PC-3 (cell line): ENCODE data around the gene SIPA1. TPM values are rescaled to one million over a fixed set of nuclear protein-coding genes. Genes with fewer than 3 reads are reported as not detected.
A peak's percentile ranks its signal among the peaks of the same experiment; 100 is the strongest.

Experiments used
- ATAC-seq: fragments of 200-7000 bp; cut with Tn5 transposase; 2 replicates; pipeline ENCODE4 v1.9.1; 2020; ENCODE audit warnings: mild to moderate bottlenecking, moderate library complexity
- BruUV-seq: library from RNA; stranded (reverse); fragments of 400-500 nt; replicated peaks from 2 replicates; lab custom pipeline; 2021; lab: Mats Ljungman, UMichigan
- CTCF ChIA-PET: fragments of 300-600 bp; sonication (Branson Sonifier 250); formaldehyde crosslinking; loops from one replicate; lab custom pipeline; 2022; ENCODE audit warnings: antibody characterized with exemption; lab: Charles Lee
- POLR2A ChIA-PET: fragments of 300-600 bp; sonication (Branson Sonifier 250); formaldehyde crosslinking; loops from one replicate; lab custom pipeline; 2022; ENCODE audit warnings: antibody characterized with exemption; ENCODE audit not compliant: unreplicated experiment; lab: Charles Lee
- DNase-seq: peaks from one replicate; pipeline ENCODE4 v3.0.0-alpha.2; 2015
- H2AFZ ChIP-seq: fragments of 300-600 bp; sonication (generic); 2 replicates; pipeline ENCODE4 v1.6.0; 2016; ENCODE audit warnings: antibody characterized with exemption, low read length
- H3F3A ChIP-seq: fragments of 300-600 bp; sonication (generic); one replicate; pipeline ENCODE4 v1.6.0; 2017; ENCODE audit warnings: antibody characterized with exemption, low read length, control low read depth, mild to moderate bottlenecking; ENCODE audit not compliant: unreplicated experiment
- H3K27ac ChIP-seq: fragments of 300-600 bp; sonication (generic); 2 replicates; pipeline ENCODE4 v1.5.1; 2016; ENCODE audit warnings: mild to moderate bottlenecking, low read length
- H3K27me3 ChIP-seq: fragments of 300-600 bp; sonication (generic); 2 replicates; pipeline ENCODE4 v1.6.1; 2016; ENCODE audit warnings: low read length, mixed read lengths
- H3K36me3 ChIP-seq: fragments of 300-600 bp; sonication (generic); 2 replicates; pipeline ENCODE4 v1.6.1; 2016; ENCODE audit warnings: low read depth, mixed run types, low read length, mixed read lengths
- H3K4me1 ChIP-seq: fragments of 300-600 bp; sonication (generic); 2 replicates; pipeline ENCODE4 v1.5.1; 2016; ENCODE audit warnings: low read length; ENCODE audit not compliant: insufficient read depth
- H3K4me2 ChIP-seq: fragments of 300-600 bp; sonication (generic); 2 replicates; pipeline ENCODE4 v1.6.0; 2016; ENCODE audit warnings: low read length
- H3K4me3 ChIP-seq: fragments of 300-600 bp; sonication (generic); 2 replicates; pipeline ENCODE4 v1.5.1; 2016; ENCODE audit warnings: mild to moderate bottlenecking, low read length, mixed read lengths
- H3K79me2 ChIP-seq: fragments of 300-600 bp; sonication (generic); 2 replicates; pipeline ENCODE4 v1.6.1; 2017; ENCODE audit warnings: low read length, mixed read lengths
- H3K9ac ChIP-seq: fragments of 300-600 bp; sonication (generic); 2 replicates; pipeline ENCODE4 v1.6.0; 2016; ENCODE audit warnings: mild to moderate bottlenecking, low read length
- H3K9me2 ChIP-seq: fragments of 300-600 bp; sonication (generic); replicated peaks from 2 replicates; pipeline ENCODE4 v1.6.1; 2016; ENCODE audit warnings: mixed run types, low read length, mixed read lengths
- H3K9me3 ChIP-seq: fragments of 300-600 bp; sonication (generic); 2 replicates; pipeline ENCODE4 v1.6.1; 2016; ENCODE audit warnings: low read length, mixed read lengths
- H4K20me1 ChIP-seq: fragments of 300-600 bp; sonication (generic); 2 replicates; pipeline ENCODE4 v1.6.1; 2016; ENCODE audit warnings: low read length, mixed read lengths
- EZH2 ChIP-seq: fragments of 300-600 bp; sonication (generic); IDR thresholded peaks from one replicate; pipeline ENCODE4 v1.6.1; 2017; ENCODE audit warnings: antibody characterized with exemption, mild to moderate bottlenecking, low read length; ENCODE audit not compliant: unreplicated experiment
- EZH2phosphoT487 ChIP-seq: fragments of 300-600 bp; sonication (generic); IDR thresholded peaks from 2 replicates; pipeline ENCODE4 v1.6.1; 2018; ENCODE audit warnings: mild to moderate bottlenecking, antibody characterized with exemption, low read length, borderline replicate concordance
- intact Hi-C: fragments of 100-400 bp; cut with micrococcal nuclease; formaldehyde crosslinking; loops from 2 replicates; pipeline ENCODE4 v1.9.0; 2023
- total RNA-seq: library from RNA; depleted of rRNA; stranded (reverse); fragments of >200 nt; gene quantifications from 2 replicates; pipeline ENCODE4 v1.2.3, GENCODE V29; 2014
- TF ChIP-seq, protein P1 (sequence below): fragments of 300-600 bp; sonication (generic); conservative IDR thresholded peaks from 2 replicates; pipeline ENCODE4 v1.5.1; 2017; ENCODE audit warnings: antibody characterized with exemption, low read depth, mild to moderate bottlenecking, low read length

SIPA1 gene
- total RNA-seq, 1 experiment from 2014 or later, result 113 TPM

DNA sequence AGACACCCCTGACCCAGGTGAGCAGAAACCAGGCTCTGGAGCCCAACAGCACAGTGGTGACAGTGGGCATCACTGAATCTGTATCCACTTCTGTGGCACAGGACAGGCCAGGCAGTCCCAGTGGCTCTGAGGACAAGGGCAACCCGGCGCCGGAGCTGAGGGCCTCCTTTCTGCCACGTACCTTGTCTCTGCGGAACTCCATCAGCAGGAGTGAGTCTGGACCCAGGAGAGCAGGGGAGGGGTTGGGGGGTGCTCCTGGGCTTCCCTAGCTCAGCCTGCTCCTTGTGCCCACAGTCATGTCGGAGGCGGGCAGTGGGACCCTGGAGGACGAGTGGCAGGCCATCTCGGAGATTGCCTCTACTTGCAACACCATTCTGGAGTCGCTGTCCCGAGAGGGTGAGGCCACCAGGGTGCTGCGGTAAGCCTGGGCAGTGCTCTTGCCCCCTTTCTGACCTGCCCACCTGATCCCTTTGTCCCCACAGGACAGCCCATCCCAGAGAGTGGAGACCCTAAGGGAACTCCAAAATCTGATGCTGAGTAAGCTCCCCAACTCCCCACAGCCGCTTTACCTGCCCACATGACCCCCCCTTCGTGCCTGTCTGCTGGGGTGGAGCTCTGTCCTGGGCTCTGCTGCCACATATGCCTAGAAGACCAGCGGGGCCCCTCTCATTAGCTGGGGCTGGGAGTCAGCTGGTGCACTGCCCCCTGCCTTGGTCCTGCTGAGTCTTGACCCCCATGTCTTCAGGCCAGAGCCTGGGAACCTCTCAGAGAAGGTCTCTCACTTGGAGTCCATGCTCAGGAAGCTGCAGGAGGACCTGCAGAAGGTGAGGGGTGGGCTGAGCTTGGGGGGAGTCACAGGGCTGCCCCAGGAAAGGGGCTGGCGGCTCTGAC lies 12.0 kb downstream of the SIPA1 start:
- POLR2A ChIA-PET, result no interaction called here

DNA sequence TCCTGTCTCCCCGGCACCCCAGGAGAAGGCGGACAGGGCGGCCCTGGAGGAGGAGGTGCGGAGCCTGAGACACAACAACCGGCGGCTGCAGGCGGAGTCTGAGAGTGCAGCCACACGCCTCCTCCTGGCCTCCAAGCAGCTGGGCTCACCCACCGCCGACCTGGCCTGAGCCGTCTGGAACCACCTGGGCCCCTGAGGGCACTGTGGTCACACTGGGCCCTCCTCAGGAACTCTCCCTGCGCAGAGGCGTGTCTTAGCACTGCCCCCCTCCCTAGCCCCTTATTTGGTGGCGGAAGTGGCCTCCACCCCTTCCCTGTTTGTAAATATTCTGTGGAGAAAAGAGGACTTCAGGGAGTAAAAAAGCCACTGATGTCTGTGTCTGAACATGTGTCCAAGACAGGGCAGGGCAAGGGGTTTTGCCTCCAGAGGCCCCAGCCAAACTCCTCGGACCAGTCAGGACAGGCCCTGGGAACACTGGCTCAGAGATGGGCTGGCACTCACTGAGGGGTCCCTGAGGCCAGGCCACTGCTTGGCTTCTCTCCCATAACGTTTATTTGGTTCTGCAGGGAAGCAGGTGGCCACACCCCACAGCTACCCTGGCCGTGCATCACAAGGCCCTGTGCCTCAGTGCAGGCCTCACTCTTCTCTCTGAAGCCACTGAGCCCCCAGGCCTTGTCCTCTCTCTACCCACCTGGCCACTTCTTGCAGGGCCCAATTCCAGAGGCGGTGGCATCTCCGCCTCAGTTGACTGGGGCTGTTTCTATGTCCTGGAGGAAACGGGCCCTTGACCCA lies 12.8 kb downstream of the SIPA1 start:
- POLR2A ChIA-PET, result no interaction called here
- Histone ChIP-seq H3F3A (no peaks in the 10 kb centered on the region), H3K4me2 (peak overlapping the region; percentile 77; the same call in 1 of the 2 replicates), H3K4me1 (peaks cover 26% of the 10 kb centered on the region), H2AFZ (no peak overlapping the region), H3K9me3 (no peaks in the 10 kb centered on the region), H4K20me1 (no peaks in the 10 kb centered on the region), H3K27ac (peak overlapping the region; percentile 83), H3K79me2 (no peaks in the 10 kb centered on the region), H3K9ac (no peak overlapping the region), H3K4me3 (no peak overlapping the region), H3K36me3 (peaks cover 5% of the 10 kb centered on the region; the same call in 1 of the 2 replicates), H3K9me2 (no peaks in the 10 kb centered on the region), H3K27me3 (no peaks in the 10 kb centered on the region)
- intact Hi-C loops, result no loop called here
- no TSS peak for BruUV-seq
- TF ChIP-seq, protein P1, sequence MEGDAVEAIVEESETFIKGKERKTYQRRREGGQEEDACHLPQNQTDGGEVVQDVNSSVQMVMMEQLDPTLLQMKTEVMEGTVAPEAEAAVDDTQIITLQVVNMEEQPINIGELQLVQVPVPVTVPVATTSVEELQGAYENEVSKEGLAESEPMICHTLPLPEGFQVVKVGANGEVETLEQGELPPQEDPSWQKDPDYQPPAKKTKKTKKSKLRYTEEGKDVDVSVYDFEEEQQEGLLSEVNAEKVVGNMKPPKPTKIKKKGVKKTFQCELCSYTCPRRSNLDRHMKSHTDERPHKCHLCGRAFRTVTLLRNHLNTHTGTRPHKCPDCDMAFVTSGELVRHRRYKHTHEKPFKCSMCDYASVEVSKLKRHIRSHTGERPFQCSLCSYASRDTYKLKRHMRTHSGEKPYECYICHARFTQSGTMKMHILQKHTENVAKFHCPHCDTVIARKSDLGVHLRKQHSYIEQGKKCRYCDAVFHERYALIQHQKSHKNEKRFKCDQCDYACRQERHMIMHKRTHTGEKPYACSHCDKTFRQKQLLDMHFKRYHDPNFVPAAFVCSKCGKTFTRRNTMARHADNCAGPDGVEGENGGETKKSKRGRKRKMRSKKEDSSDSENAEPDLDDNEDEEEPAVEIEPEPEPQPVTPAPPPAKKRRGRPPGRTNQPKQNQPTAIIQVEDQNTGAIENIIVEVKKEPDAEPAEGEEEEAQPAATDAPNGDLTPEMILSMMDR, result no peak
- TF ChIP-seq EZH2phosphoT487 (no peak), EZH2 (no peak)
- DNase-seq, result no peak
- CTCF ChIA-PET, result no interaction called here
- no peak for ATAC-seq

More for the DNA sequence above, 12.0 kb downstream of the SIPA1 start:
- BruUV-seq, result no TSS peak
- Histone ChIP-seq H3K79me2 (no peaks in the 10 kb centered on the region), H4K20me1 (no peaks in the 10 kb centered on the region), H3K27me3 (no peaks in the 10 kb centered on the region), H3K4me3 (no peak overlapping the region), H3K36me3 (no peaks in the 10 kb centered on the region; the same call in 1 of the 2 replicates), H3F3A (no peaks in the 10 kb centered on the region), H3K9me3 (no peaks in the 10 kb centered on the region), H3K9ac (no peak overlapping the region), H2AFZ (no peak overlapping the region), H3K9me2 (no peaks in the 10 kb centered on the region), H3K4me1 (peaks cover 26% of the 10 kb centered on the region), H3K27ac (no peak overlapping the region), H3K4me2 (no peak overlapping the region)
- intact Hi-C loops, result no loop called here
- TF ChIP-seq, protein P1, result no peak
- TF ChIP-seq EZH2phosphoT487 (no peak), EZH2 (no peak)
- CTCF ChIA-PET, result no interaction called here
- DNase-seq (no peak), ATAC-seq (no peak)
